Mesendoderm (in vitro differentiated cells): ENCODE measurements around the gene PILRA.
A peak's percentile ranks its signal among the peaks of the same experiment; 100 is the strongest.
"Not testable (repeated sequence)": the region's sequence is repeated elsewhere in the genome, so short reads cannot be mapped to it uniquely, and the experiment has no call there.

Source experiments
- DNase-seq: peaks from one replicate; pipeline ENCODE4 v3.0.0; 2013
- H2AK5ac ChIP-seq: 2 replicates; pipeline ENCODE4 v1.6.1; 2013; ENCODE audit warnings: low read length, inconsistent platforms
- H2BK120ac ChIP-seq: 2 replicates; pipeline ENCODE4 v1.6.1; 2013; ENCODE audit warnings: low read depth, mild to moderate bottlenecking, low read length, moderate library complexity, mixed read lengths
- H2BK15ac ChIP-seq: replicated peaks from 2 replicates; pipeline ENCODE4 v1.6.1; 2013; ENCODE audit warnings: low read depth, mild to moderate bottlenecking, moderate library complexity
- H2BK5ac ChIP-seq: 2 replicates; pipeline ENCODE4 v1.6.1; 2013; ENCODE audit warnings: low read length, inconsistent platforms
- H3K18ac ChIP-seq: 2 replicates; pipeline ENCODE4 v1.6.1; 2013; ENCODE audit warnings: mild to moderate bottlenecking, low read length, mixed read lengths
- H3K23ac ChIP-seq: one replicate; pipeline ENCODE4 v1.6.1; 2013; ENCODE audit warnings: low read length
- H3K27ac ChIP-seq: 2 replicates; pipeline ENCODE4 v1.5.1; 2013; ENCODE audit warnings: low read depth, mild to moderate bottlenecking, inconsistent platforms, low read length, moderate library complexity
- H3K27me3 ChIP-seq: 2 replicates; pipeline ENCODE4 v1.6.1; 2013; ENCODE audit warnings: low read length, control low read depth, mild to moderate bottlenecking, inconsistent platforms; ENCODE audit not compliant: insufficient read depth, poor library complexity
- H3K36me3 ChIP-seq: 2 replicates; pipeline ENCODE4 v1.6.1; 2013; ENCODE audit warnings: low read length, inconsistent platforms; ENCODE audit not compliant: control insufficient read depth, insufficient read depth
- H3K4ac ChIP-seq: one replicate; pipeline ENCODE4 v1.6.1; 2013; ENCODE audit warnings: low read depth, mild to moderate bottlenecking, low read length, moderate library complexity
- H3K4me1 ChIP-seq: 2 replicates; pipeline ENCODE4 v1.6.1; 2013; ENCODE audit warnings: low read depth, low read length, inconsistent platforms; ENCODE audit not compliant: control insufficient read depth
- H3K4me2 ChIP-seq: 2 replicates; pipeline ENCODE4 v1.6.1; 2013; ENCODE audit warnings: low read length
- H3K4me3 ChIP-seq: 2 replicates; pipeline ENCODE4 v1.5.1; 2013; ENCODE audit warnings: mild to moderate bottlenecking, low read length
- H3K56ac ChIP-seq: one replicate; pipeline ENCODE4 v1.6.1; 2013; ENCODE audit warnings: low read length
- H3K79me1 ChIP-seq: 2 replicates; pipeline ENCODE4 v1.6.1; 2013; ENCODE audit warnings: low read length, inconsistent platforms
- H3K79me2 ChIP-seq: 2 replicates; pipeline ENCODE4 v1.6.1; 2013; ENCODE audit warnings: mild to moderate bottlenecking, low read length; ENCODE audit not compliant: control insufficient read depth, insufficient read depth
- H3K9ac ChIP-seq: 2 replicates; pipeline ENCODE4 v1.6.1; 2013; ENCODE audit warnings: low read length, inconsistent platforms
- H4K5ac ChIP-seq: one replicate; pipeline ENCODE4 v1.6.1; 2013; ENCODE audit warnings: low read length
- H4K8ac ChIP-seq: one replicate; pipeline ENCODE4 v1.6.1; 2013; ENCODE audit warnings: low read depth, mild to moderate bottlenecking, control low read depth, low read length, moderate library complexity
- WGBS: extraction: QIAGEN DNeasy Blood & Tissue Kit; methylation state at CpG from one replicate; pipeline ENCODE4 v1.1.7; 2013; ENCODE audit warnings: low lambda C conversion rate, missing lambda C conversion rate; ENCODE audit not compliant: insufficient coverage; ENCODE audit errors: extremely low coverage; 5-methylcytosine and 5-hydroxymethylcytosine counted together

The PILRA gene

GRCh38 chr7:100443096-100443840 is 70.0 kb downstream of the PILRA start:
- DNase-seq, result no peak
- H3K56ac ChIP-seq, result no peak overlapping the region
- no peak overlapping the region for H3K4me2 ChIP-seq
- no CpG with 5 or more reads among the region's 9 CpGs for whole genome bisulfite sequencing
- no peaks in the 10 kb centered on the region for H3K27me3 ChIP-seq
- H3K18ac ChIP-seq, result no peak overlapping the region
- H3K4me3 ChIP-seq, result no peak overlapping the region
- H3K9ac ChIP-seq, result no peak overlapping the region
- no peaks in the 10 kb centered on the region for H3K36me3 ChIP-seq
- no peak overlapping the region for H2AK5ac ChIP-seq
- H4K5ac ChIP-seq, result no peak overlapping the region
- no peak overlapping the region for H3K27ac ChIP-seq
- H3K23ac ChIP-seq, result no peak overlapping the region
- H3K79me1 ChIP-seq, result no peaks in the 10 kb centered on the region
- H3K4me1 ChIP-seq, result no peaks in the 10 kb centered on the region
- H2BK15ac ChIP-seq, result no peak overlapping the region
- no peak overlapping the region for H3K4ac ChIP-seq
- H4K8ac ChIP-seq, result no peak overlapping the region
- H3K79me2 ChIP-seq, result no peaks in the 10 kb centered on the region
- no peak overlapping the region for H2BK120ac ChIP-seq
- no peak overlapping the region for H2BK5ac ChIP-seq

- H3K36me3 ChIP-seq, result no peaks in the 10 kb centered on the region
- no peaks in the 10 kb centered on the region for H3K4me1 ChIP-seq
- no peaks in the 10 kb centered on the region for H3K79me2 ChIP-seq
- no peaks in the 10 kb centered on the region for H3K27me3 ChIP-seq
- no peak overlapping the region for H3K9ac ChIP-seq
- WGBS, result no CpG with 5 or more reads among the region's 14 CpGs
- no peak overlapping the region for H3K4ac ChIP-seq
- peak; percentile 68 for DNase-seq
- peak overlapping the region; percentile 46 for H3K56ac ChIP-seq
- no peak overlapping the region for H3K4me2 ChIP-seq
- no peaks in the 10 kb centered on the region for H3K79me1 ChIP-seq
- no peak overlapping the region for H3K23ac ChIP-seq
- no peak overlapping the region for H2AK5ac ChIP-seq
- no peak overlapping the region for H4K8ac ChIP-seq
- H4K5ac ChIP-seq, result no peak overlapping the region
- no peak overlapping the region for H3K4me3 ChIP-seq
- no peak overlapping the region for H3K27ac ChIP-seq
- no peak overlapping the region for H2BK15ac ChIP-seq
- H2BK5ac ChIP-seq, result no peak overlapping the region
- no peak overlapping the region for H3K18ac ChIP-seq
- no peak overlapping the region for H2BK120ac ChIP-seq
Measured at GRCh38 chr7:100444311-100445278, 71.3 kb downstream of the PILRA start.

- no peak overlapping the region for H3K18ac ChIP-seq
- H3K4me1 ChIP-seq, result no peaks in the 10 kb centered on the region
- H2BK5ac ChIP-seq, result no peak overlapping the region
- H3K4me3 ChIP-seq, result no peak overlapping the region
- no peak overlapping the region for H2AK5ac ChIP-seq
- H4K8ac ChIP-seq, result no peak overlapping the region
- no peak overlapping the region for H2BK120ac ChIP-seq
- H3K4ac ChIP-seq, result no peak overlapping the region
- H4K5ac ChIP-seq, result no peak overlapping the region
- no peaks in the 10 kb centered on the region for H3K79me2 ChIP-seq
- H3K4me2 ChIP-seq, result no peak overlapping the region
- H2BK15ac ChIP-seq, result no peak overlapping the region
- H3K56ac ChIP-seq, result no peak overlapping the region
- H3K79me1 ChIP-seq, result no peaks in the 10 kb centered on the region
- H3K9ac ChIP-seq, result no peak overlapping the region
- no CpG with 5 or more reads among the region's 2 CpGs for WGBS
- no peaks in the 10 kb centered on the region for H3K36me3 ChIP-seq
- no peaks in the 10 kb centered on the region for H3K27me3 ChIP-seq
- H3K27ac ChIP-seq, result no peak overlapping the region
- no peak overlapping the region for H3K23ac ChIP-seq
- no peak for DNase-seq
Measured at GRCh38 chr7:100446040-100446439, 72.8 kb downstream of the PILRA start.

- not testable (repeated sequence) for H3K4me1 ChIP-seq, H2BK120ac ChIP-seq, H2BK5ac ChIP-seq, DNase-seq, H3K56ac ChIP-seq, H3K18ac ChIP-seq, H3K79me1 ChIP-seq, H3K9ac ChIP-seq, H3K23ac ChIP-seq, H3K27ac ChIP-seq, H3K4ac ChIP-seq, H3K27me3 ChIP-seq, H3K4me3 ChIP-seq, H4K8ac ChIP-seq, H3K36me3 ChIP-seq, H4K5ac ChIP-seq, H3K79me2 ChIP-seq, H2AK5ac ChIP-seq, H2BK15ac ChIP-seq, H3K4me2 ChIP-seq
- no CpG with 5 or more reads among the region's 8 CpGs for WGBS
Measured at GRCh38 chr7:100447363-100447762, 74.1 kb downstream of the PILRA start.

GRCh38 chr7:100449190-100449795 is 76.0 kb downstream of the PILRA start:
- H3K79me2 ChIP-seq, result no peaks in the 10 kb centered on the region
- no peak overlapping the region for H3K56ac ChIP-seq
- H2AK5ac ChIP-seq, result no peak overlapping the region
- H3K4me1 ChIP-seq, result no peaks in the 10 kb centered on the region
- H3K36me3 ChIP-seq, result no peaks in the 10 kb centered on the region
- H4K8ac ChIP-seq, result no peak overlapping the region
- H3K23ac ChIP-seq, result no peak overlapping the region
- H2BK120ac ChIP-seq, result no peak overlapping the region
- DNase-seq, result no peak
- no peak overlapping the region for H4K5ac ChIP-seq
- no peak overlapping the region for H2BK5ac ChIP-seq
- no peak overlapping the region for H3K27ac ChIP-seq
- H3K79me1 ChIP-seq, result no peaks in the 10 kb centered on the region
- H3K27me3 ChIP-seq, result no peaks in the 10 kb centered on the region
- H3K18ac ChIP-seq, result no peak overlapping the region
- no peak overlapping the region for H2BK15ac ChIP-seq
- no peak overlapping the region for H3K9ac ChIP-seq
- H3K4me3 ChIP-seq, result no peak overlapping the region
- H3K4ac ChIP-seq, result no peak overlapping the region
- H3K4me2 ChIP-seq, result no peak overlapping the region
- no CpG with 5 or more reads among the region's 13 CpGs for WGBS
